KMS-11 (cell line): ENCODE measurements around the gene RRP1B.
A peak's percentile ranks its signal among the peaks of the same experiment; 100 is the strongest.

Experiments used
- H2AFZ ChIP-seq: fragments of 200-600 bp; sonication (generic); 2 replicates; pipeline ENCODE4 v1.6.1; 2016; ENCODE audit warnings: antibody characterized with exemption, mixed run types, low read depth
- H3K27ac ChIP-seq: fragments of 200-600 bp; sonication (generic); 2 replicates; pipeline ENCODE4 v1.6.1; 2016; ENCODE audit warnings: mild to moderate bottlenecking, mixed run types
- H3K27me3 ChIP-seq: fragments of 200-600 bp; sonication (generic); 2 replicates; pipeline ENCODE4 v1.6.1; 2017; ENCODE audit warnings: mild to moderate bottlenecking, low read depth, mixed run types, moderate library complexity; ENCODE audit not compliant: insufficient read depth
- H3K36me3 ChIP-seq: fragments of 200-600 bp; sonication (generic); 2 replicates; pipeline ENCODE4 v1.6.1; 2017; ENCODE audit warnings: mild to moderate bottlenecking, mixed run types; ENCODE audit not compliant: insufficient read depth
- H3K4me1 ChIP-seq: fragments of 200-600 bp; sonication (generic); 2 replicates; pipeline ENCODE4 v1.6.1; 2016; ENCODE audit warnings: mild to moderate bottlenecking, low read depth, mixed run types; ENCODE audit not compliant: poor library complexity, severe bottlenecking
- H3K4me2 ChIP-seq: fragments of 200-600 bp; sonication (generic); 2 replicates; pipeline ENCODE4 v1.7.0; 2016; ENCODE audit warnings: mild to moderate bottlenecking, mixed run types
- H3K4me3 ChIP-seq: fragments of 200-600 bp; sonication (generic); IDR thresholded peaks from 2 replicates; pipeline ENCODE4 v1.6.1; 2017; ENCODE audit warnings: low read depth, low read length, mixed read lengths; ENCODE audit not compliant: insufficient read depth
- H3K79me2 ChIP-seq: fragments of 200-600 bp; sonication (generic); 2 replicates; pipeline ENCODE4 v1.6.1; 2016; ENCODE audit warnings: low read depth, mixed run types; ENCODE audit not compliant: insufficient read depth
- H3K9ac ChIP-seq: fragments of 200-600 bp; sonication (generic); 2 replicates; pipeline ENCODE4 v1.6.1; 2016; ENCODE audit warnings: mild to moderate bottlenecking, mixed run types
- H4K20me1 ChIP-seq: fragments of 200-600 bp; sonication (generic); 2 replicates; pipeline ENCODE4 v1.6.1; 2016; ENCODE audit warnings: mild to moderate bottlenecking, mixed run types; ENCODE audit not compliant: insufficient read depth
- TF ChIP-seq, protein P1 (sequence below): fragments of 200-600 bp; sonication (generic); conservative IDR thresholded peaks from 2 replicates; pipeline ENCODE4 v1.6.1; 2017; ENCODE audit warnings: low read depth, mild to moderate bottlenecking, antibody characterized with exemption, low read length, moderate library complexity, mixed read lengths

RRP1B gene, protein sequence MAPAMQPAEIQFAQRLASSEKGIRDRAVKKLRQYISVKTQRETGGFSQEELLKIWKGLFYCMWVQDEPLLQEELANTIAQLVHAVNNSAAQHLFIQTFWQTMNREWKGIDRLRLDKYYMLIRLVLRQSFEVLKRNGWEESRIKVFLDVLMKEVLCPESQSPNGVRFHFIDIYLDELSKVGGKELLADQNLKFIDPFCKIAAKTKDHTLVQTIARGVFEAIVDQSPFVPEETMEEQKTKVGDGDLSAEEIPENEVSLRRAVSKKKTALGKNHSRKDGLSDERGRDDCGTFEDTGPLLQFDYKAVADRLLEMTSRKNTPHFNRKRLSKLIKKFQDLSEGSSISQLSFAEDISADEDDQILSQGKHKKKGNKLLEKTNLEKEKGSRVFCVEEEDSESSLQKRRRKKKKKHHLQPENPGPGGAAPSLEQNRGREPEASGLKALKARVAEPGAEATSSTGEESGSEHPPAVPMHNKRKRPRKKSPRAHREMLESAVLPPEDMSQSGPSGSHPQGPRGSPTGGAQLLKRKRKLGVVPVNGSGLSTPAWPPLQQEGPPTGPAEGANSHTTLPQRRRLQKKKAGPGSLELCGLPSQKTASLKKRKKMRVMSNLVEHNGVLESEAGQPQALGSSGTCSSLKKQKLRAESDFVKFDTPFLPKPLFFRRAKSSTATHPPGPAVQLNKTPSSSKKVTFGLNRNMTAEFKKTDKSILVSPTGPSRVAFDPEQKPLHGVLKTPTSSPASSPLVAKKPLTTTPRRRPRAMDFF

DNA sequence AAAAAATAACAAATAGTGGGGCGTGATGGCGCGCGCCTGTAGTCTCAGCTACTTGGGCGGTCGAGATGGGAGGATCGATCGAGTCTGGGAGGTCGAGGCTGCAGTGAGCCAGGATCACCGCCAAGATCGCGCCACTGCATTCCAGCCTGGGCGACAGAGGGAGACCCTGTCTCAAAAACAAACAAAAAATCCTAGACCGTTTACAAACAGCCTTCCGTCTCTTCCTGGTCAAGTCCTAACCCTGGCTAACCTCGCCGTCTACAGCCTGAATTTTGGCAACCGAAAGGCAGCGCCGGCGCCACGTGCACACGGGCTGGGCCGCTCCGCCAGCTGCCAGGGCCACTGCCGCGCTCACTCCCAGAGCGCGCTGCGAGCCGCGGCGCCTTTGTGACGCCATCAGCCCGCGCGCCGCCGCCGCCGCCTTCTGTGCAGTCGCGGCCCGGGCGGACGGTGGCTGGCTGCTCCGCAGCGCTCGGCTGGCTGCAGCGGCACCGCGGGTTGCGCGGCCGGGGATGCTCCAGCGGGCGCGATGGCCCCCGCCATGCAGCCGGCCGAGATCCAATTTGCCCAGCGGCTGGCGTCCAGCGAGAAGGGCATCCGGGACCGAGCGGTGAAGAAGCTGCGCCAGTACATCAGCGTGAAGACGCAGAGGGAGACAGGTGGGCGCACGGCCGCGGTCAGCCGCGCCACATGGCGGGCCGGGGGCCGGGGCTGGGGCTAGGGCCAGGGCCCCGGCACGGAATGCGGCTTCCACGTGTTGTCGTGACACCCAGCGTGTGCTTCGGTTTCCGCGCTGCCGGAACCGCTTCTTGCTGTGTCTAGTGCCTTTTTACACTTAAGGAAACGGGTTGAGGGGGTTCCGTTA is at the start of gene RRP1B, which contains the start of gene HSF2BP:
RRP1B (plus strand) TSS at position 425 of the 865 bp plus-strand sequence; CDS start at position 530, 105 bp downstream.
HSF2BP (minus strand) TSS at position 353 of the 865 bp plus-strand sequence. CDS start 1,392 bp downstream, outside the sequence.
- peak within 1 kb of the TSS; percentile 95 for H3K9ac ChIP-seq
- H3K4me2 ChIP-seq, result peak within 1 kb of the TSS; percentile 64
- no peaks in the 10 kb centered on the region for H3K27me3 ChIP-seq
- H3K4me1 ChIP-seq, result peaks cover 16% of the 10 kb centered on the region
- peaks cover 4% of the 10 kb centered on the region; the same call in 1 of the 2 replicates for H4K20me1 ChIP-seq
- peak within 1 kb of the TSS; percentile 85 for H3K27ac ChIP-seq
- TF ChIP-seq, protein P1, sequence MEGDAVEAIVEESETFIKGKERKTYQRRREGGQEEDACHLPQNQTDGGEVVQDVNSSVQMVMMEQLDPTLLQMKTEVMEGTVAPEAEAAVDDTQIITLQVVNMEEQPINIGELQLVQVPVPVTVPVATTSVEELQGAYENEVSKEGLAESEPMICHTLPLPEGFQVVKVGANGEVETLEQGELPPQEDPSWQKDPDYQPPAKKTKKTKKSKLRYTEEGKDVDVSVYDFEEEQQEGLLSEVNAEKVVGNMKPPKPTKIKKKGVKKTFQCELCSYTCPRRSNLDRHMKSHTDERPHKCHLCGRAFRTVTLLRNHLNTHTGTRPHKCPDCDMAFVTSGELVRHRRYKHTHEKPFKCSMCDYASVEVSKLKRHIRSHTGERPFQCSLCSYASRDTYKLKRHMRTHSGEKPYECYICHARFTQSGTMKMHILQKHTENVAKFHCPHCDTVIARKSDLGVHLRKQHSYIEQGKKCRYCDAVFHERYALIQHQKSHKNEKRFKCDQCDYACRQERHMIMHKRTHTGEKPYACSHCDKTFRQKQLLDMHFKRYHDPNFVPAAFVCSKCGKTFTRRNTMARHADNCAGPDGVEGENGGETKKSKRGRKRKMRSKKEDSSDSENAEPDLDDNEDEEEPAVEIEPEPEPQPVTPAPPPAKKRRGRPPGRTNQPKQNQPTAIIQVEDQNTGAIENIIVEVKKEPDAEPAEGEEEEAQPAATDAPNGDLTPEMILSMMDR, result no peak
- H3K4me3 ChIP-seq, result no peak within 1 kb of the TSS
- peaks cover 50% of the 10 kb centered on the region for H3K79me2 ChIP-seq
- H2AFZ ChIP-seq, result peak within 1 kb of the TSS; percentile 92
- peaks cover 21% of the 10 kb centered on the region for H3K36me3 ChIP-seq

DNA sequence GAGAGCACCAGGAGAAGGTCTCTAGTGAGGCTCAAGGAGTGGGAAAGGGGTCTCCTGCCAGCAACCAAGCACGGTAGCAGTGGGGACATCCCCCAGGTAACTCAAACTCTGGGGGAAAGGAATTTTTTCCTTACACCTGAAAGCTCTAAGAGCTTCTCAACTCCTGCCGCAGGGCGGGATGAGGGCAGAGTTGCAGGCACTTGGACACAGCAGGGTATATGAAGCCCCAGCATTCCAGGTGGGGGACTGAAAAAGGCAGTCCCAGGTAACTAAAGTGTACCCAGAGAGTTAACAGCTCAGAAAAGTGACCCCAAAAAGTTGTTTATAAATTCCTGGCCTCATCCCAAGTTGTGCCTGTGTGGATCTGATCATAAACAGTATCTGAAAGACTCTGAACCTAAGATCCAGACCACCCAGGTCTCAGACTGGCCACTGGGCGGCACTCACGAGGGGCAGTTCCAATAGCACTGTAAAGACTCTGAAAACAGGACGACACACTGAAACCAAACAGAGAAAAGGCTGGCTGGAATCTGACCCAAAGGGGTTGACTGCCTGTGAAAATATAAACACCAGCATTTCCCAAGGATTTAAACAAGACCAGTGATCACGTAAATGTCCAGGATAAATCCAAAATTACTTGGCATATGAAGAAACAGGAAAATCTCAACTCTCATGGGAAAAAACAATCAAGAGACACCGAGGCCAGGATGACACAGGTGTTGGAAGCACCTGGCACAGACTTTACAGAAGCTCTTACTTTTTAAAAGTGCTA is 47.6 kb upstream of the RRP1B start:
- H3K4me2 ChIP-seq, result peak overlapping the region; percentile 43; the same call in 1 of the 2 replicates
- peaks cover 45% of the 10 kb centered on the region for H3K4me1 ChIP-seq
- no peaks in the 10 kb centered on the region for H3K79me2 ChIP-seq
- TF ChIP-seq, protein P1, result peak; percentile 88
- no peaks in the 10 kb centered on the region for H3K27me3 ChIP-seq
- H3K9ac ChIP-seq, result peak overlapping the region; percentile 35; the same call in 1 of the 2 replicates
- peak overlapping the region; percentile 78 for H3K27ac ChIP-seq
- no peaks in the 10 kb centered on the region for H4K20me1 ChIP-seq
- no peaks in the 10 kb centered on the region for H3K36me3 ChIP-seq
- H3K4me3 ChIP-seq, result no peak overlapping the region
- peak overlapping the region; percentile 38; the same call in 1 of the 2 replicates for H2AFZ ChIP-seq

DNA sequence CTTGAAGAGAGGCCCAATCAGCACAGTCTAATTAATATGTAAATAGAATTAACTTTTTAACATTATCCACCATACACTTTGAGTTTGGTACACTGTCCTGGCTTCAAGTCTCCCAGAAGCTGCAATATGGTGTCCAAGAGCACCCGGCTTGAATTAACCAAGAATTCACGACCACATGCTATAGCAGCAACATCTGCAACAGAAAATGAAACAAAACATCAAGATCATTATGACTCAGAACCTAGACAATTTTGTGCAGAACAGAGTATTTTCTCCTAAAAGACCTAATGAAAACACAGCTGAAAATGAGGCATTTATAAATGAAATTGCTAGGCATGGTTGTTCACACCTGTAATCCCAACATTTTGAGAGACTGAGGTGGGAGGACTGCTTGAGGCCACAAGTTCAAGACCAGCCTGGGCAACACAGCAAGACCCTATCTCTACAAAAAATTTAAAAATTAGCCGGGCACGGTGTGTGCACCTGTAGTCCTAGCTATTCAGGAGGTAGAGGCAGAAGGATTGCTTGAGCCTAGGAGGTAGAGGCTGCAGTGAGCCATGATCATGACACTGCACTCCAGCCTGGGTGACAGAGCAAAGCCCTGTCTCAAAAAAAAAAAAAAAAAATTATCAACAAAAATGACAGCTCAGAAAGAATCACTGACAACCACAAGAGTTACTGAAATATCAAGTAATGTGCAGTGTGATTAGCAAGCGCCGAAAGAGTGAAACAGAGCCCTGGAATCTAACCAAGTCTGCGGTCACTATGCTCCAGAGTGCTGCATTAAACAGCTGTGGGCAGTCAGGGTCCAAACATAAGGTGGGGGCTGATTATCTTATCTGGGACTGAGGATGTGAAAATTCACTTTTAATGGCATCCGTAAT is 45.4 kb upstream of the RRP1B start:
- H3K27ac ChIP-seq, result peak overlapping the region; percentile 78
- peak overlapping the region; percentile 42; the same call in 1 of the 2 replicates for H2AFZ ChIP-seq
- no peak overlapping the region for H3K4me3 ChIP-seq
- no peaks in the 10 kb centered on the region for H3K36me3 ChIP-seq
- H3K4me1 ChIP-seq, result peaks cover 45% of the 10 kb centered on the region
- peak overlapping the region; percentile 35; the same call in 1 of the 2 replicates for H3K9ac ChIP-seq
- no peaks in the 10 kb centered on the region for H3K27me3 ChIP-seq
- H4K20me1 ChIP-seq, result no peaks in the 10 kb centered on the region
- TF ChIP-seq, protein P1, result no peak
- peak overlapping the region; percentile 48 for H3K4me2 ChIP-seq
- H3K79me2 ChIP-seq, result no peaks in the 10 kb centered on the region
